ENCODE results near the gene CD47.

The CD47 gene

GRCh38 chr3:108011616-108012015, 79.2 kb downstream of the CD47 start:
- no peak for FAIRE-seq

- no peak for FAIRE-seq
Measured at GRCh38 chr3:108008931-108009639, 81.7 kb downstream of the CD47 start.

- no peak for FAIRE-seq
Measured at GRCh38 chr3:108008106-108008505, 82.7 kb downstream of the CD47 start.

GRCh38 chr3:108006881-108007331, 83.9 kb downstream of the CD47 start:
- no peak for FAIRE-seq

- FAIRE-seq: no peak
Measured at GRCh38 chr3:108006077-108006771, 84.6 kb downstream of the CD47 start.

GRCh38 chr3:108004647-108005046, 86.2 kb downstream of the CD47 start:
- FAIRE-seq: no peak

- FAIRE-seq: no peak
Measured at GRCh38 chr3:108001457-108001856, 89.4 kb downstream of the CD47 start.

GRCh38 chr3:107999215-107999775, 91.5 kb downstream of the CD47 start:
- FAIRE-seq: no peak

GRCh38 chr3:107997671-107998070, 93.2 kb downstream of the CD47 start:
- no peak for FAIRE-seq

- no peak for FAIRE-seq
Measured at GRCh38 chr3:107995823-107996222, 95.0 kb downstream of the CD47 start.

GRCh38 chr3:107994956-107995715, 95.7 kb downstream of the CD47 start:
- FAIRE-seq: no peak

- no peak for FAIRE-seq
Measured at GRCh38 chr3:107994181-107994580, 96.7 kb downstream of the CD47 start.

GRCh38 chr3:107993771-107994170, 97.1 kb downstream of the CD47 start:
- FAIRE-seq: no peak
